SK-N-SH (cell line): ENCODE results near the gene SON. TPM values are rescaled to one million over a fixed set of nuclear protein-coding genes. Genes with fewer than 3 reads are reported as not detected.

Source experiments
- CTCF ChIA-PET: fragments of 300-600, 350-600 bp; formaldehyde crosslinking; extraction: SDS; loops from one replicate; lab custom pipeline; 2021; lab: Yijun Ruan, JAX
- POLR2A ChIA-PET: fragments of 350-600 bp; sonication (Branson Sonifier 250); formaldehyde crosslinking; extraction: SDS; loops from one replicate; lab custom pipeline; 2020; ENCODE audit warnings: antibody characterized with exemption, inconsistent platforms; lab: Yijun Ruan, JAX
- DNase-seq: peaks from one replicate; pipeline ENCODE4 v3.0.0; 2012
- H2AFZ ChIP-seq: fragments of 200-600 bp; sonication (generic); 2 replicates; pipeline ENCODE4 v1.8.1; 2016; ENCODE audit warnings: antibody characterized with exemption, mild to moderate bottlenecking, low read depth
- H3F3A ChIP-seq: fragments of 200-600 bp; sonication (generic); replicated peaks from 2 replicates; pipeline ENCODE3; 2016; ENCODE audit warnings: antibody characterized with exemption, mild to moderate bottlenecking; ENCODE audit not compliant: insufficient read depth
- H3K27ac ChIP-seq, 2 experiments: fragments of 200-500 bp in 1 of 2; fragments of 200-600 bp in 1 of 2; sonication (Bioruptor generic) in 1 of 2; sonication (generic), shearing (Covaris generic) in 1 of 2; 2 replicates each; pipeline versions ENCODE4 v1.5.1 to v1.6.1; 2014 to 2016; ENCODE audit warnings: low read depth in 2 of 2, inconsistent platforms in 1 of 2, low read length in 1 of 2, mild to moderate bottlenecking in 1 of 2, mixed read lengths in 1 of 2
- H3K27me3 ChIP-seq: fragments of 200-600 bp; sonication (generic), shearing (Covaris generic); 2 replicates; pipeline ENCODE4 v1.6.1; 2016; ENCODE audit warnings: mixed run types; ENCODE audit not compliant: insufficient read depth
- H3K36me3 ChIP-seq, 2 experiments: fragments of 200-500 bp in 1 of 2; fragments of 200-600 bp in 1 of 2; sonication (Bioruptor generic) in 1 of 2; sonication (generic) in 1 of 2; replicated peaks in 1 of 2; 2 replicates each; pipeline versions ENCODE3 to v1.5.1; 2014 to 2016; ENCODE audit warnings: low read length in 1 of 2, mild to moderate bottlenecking in 1 of 2; ENCODE audit not compliant: insufficient read depth in 2 of 2, control insufficient read depth in 1 of 2
- H3K4me1 ChIP-seq, 2 experiments: fragments of 200-500 bp in 1 of 2; fragments of 200-600 bp in 1 of 2; sonication (Bioruptor generic) in 1 of 2; sonication (generic), shearing (Covaris generic) in 1 of 2; 2 replicates each; pipeline versions ENCODE4 v1.5.1 to v1.6.1; 2014 to 2016; ENCODE audit warnings: low read depth in 1 of 2, low read length in 1 of 2, mixed run types in 1 of 2; ENCODE audit not compliant: insufficient read depth in 2 of 2, control insufficient read depth in 1 of 2
- H3K4me2 ChIP-seq: fragments of 200-600 bp; sonication (generic), shearing (Covaris generic); 2 replicates; pipeline ENCODE4 v1.6.1; 2017; ENCODE audit warnings: mixed run types
- H3K4me3 ChIP-seq, 2 experiments: fragments of 200-500 bp in 1 of 2; fragments of 200-600 bp in 1 of 2; sonication (Bioruptor generic) in 1 of 2; sonication (generic), shearing (Covaris generic) in 1 of 2; 2 replicates each; pipeline versions ENCODE4 v1.5.1 to v1.8.1; 2014 to 2016; ENCODE audit warnings: low read depth in 2 of 2, inconsistent platforms in 1 of 2, low read length in 1 of 2, mild to moderate bottlenecking in 1 of 2, mixed read lengths in 1 of 2, moderate library complexity in 1 of 2
- H3K79me2 ChIP-seq: fragments of 200-600 bp; sonication (generic); 2 replicates; pipeline ENCODE4 v1.8.1; 2017; ENCODE audit warnings: mild to moderate bottlenecking; ENCODE audit not compliant: insufficient read depth
- H3K9ac ChIP-seq: fragments of 200-600 bp; sonication (generic); 2 replicates; pipeline ENCODE4 v1.6.1; 2017; ENCODE audit warnings: mixed run types
- H3K9me2 ChIP-seq: fragments of 200-600 bp; sonication (generic); 2 replicates; pipeline ENCODE4 v1.6.1; 2017; ENCODE audit warnings: mixed run types
- H3K9me3 ChIP-seq: fragments of 200-600 bp; sonication (generic); 2 replicates; pipeline ENCODE4 v1.6.1; 2017; ENCODE audit warnings: mixed run types, mild to moderate bottlenecking, moderate library complexity
- H4K20me1 ChIP-seq: fragments of 200-600 bp; sonication (generic); 2 replicates; pipeline ENCODE4 v1.6.1; 2017; ENCODE audit warnings: mild to moderate bottlenecking, mixed run types; ENCODE audit not compliant: insufficient read depth
- CHD2 ChIP-seq: fragments of 150-350 bp; IDR thresholded peaks from 2 replicates; pipeline ENCODE4 v1.6.1; 2018; ENCODE audit warnings: low read length; ENCODE audit not compliant: partially characterized antibody
- EZH2phosphoT487 ChIP-seq: fragments of 200-600 bp; sonication (generic); IDR thresholded peaks from 2 replicates; pipeline ENCODE4 v1.6.1; 2017; ENCODE audit warnings: low read depth, mixed run types, mild to moderate bottlenecking, antibody characterized with exemption, moderate library complexity, borderline replicate concordance
- FOSL2 ChIP-seq: IDR thresholded peaks from 2 replicates; pipeline ENCODE4 v1.4.0; 2012; ENCODE audit warnings: low read depth, mild to moderate bottlenecking, moderate library complexity, borderline replicate concordance
- FOXJ3 ChIP-seq: sonication (generic); formaldehyde crosslinking; IDR thresholded peaks from 2 replicates; pipeline ENCODE4 v1.5.1; 2020; ENCODE audit warnings: mild to moderate bottlenecking, missing genetic modification reagents
- GATA2 ChIP-seq: sonication (generic); formaldehyde crosslinking; IDR thresholded peaks from 2 replicates; pipeline ENCODE4 v1.5.0; 2020; ENCODE audit warnings: mild to moderate bottlenecking, missing genetic modification reagents
- NFIC ChIP-seq: IDR thresholded peaks from 2 replicates; pipeline ENCODE4 v1.4.0; 2012; ENCODE audit warnings: borderline replicate concordance
- POLR2AphosphoS5 ChIP-seq: IDR thresholded peaks from 2 replicates; pipeline ENCODE4 v1.6.1; 2012; ENCODE audit warnings: low read depth, low read length
- RCOR1 ChIP-seq: fragments of 150-350 bp; IDR thresholded peaks from 2 replicates; pipeline ENCODE4 v1.6.1; 2017; ENCODE audit warnings: antibody characterized with exemption, low read length
- REST ChIP-seq: IDR thresholded peaks from 2 replicates; pipeline ENCODE4 v1.6.1; 2012; ENCODE audit warnings: mild to moderate bottlenecking, low read depth, low read length, moderate library complexity
- SIN3A ChIP-seq: IDR thresholded peaks from 2 replicates; pipeline ENCODE4 v1.6.1; 2012; ENCODE audit warnings: low read depth, mild to moderate bottlenecking, low read length, moderate library complexity, borderline replicate concordance
- TAF1 ChIP-seq: IDR thresholded peaks from 2 replicates; pipeline ENCODE4 v1.6.1; 2012; ENCODE audit warnings: low read depth, mild to moderate bottlenecking, low read length, moderate library complexity, borderline replicate concordance
- USF1 ChIP-seq: IDR thresholded peaks from 2 replicates; pipeline ENCODE4 v1.4.0; 2012; ENCODE audit warnings: low read depth, borderline replicate concordance
- USF2 ChIP-seq: fragments of 150-350 bp; IDR thresholded peaks from 2 replicates; pipeline ENCODE4 v1.6.1; 2017; ENCODE audit warnings: antibody characterized with exemption, low read length, low read depth, borderline replicate concordance
- YY1 ChIP-seq: IDR thresholded peaks from 2 replicates; pipeline ENCODE4 v1.4.0; 2012; ENCODE audit warnings: low read depth, mild to moderate bottlenecking
- ZBTB33 ChIP-seq: IDR thresholded peaks from 2 replicates; pipeline ENCODE4 v1.4.0; 2012; ENCODE audit warnings: low read depth, borderline replicate concordance
- WGBS: methylation state at CpG from one replicate; pipeline ENCODE4 v1.1.6; 2017; ENCODE audit warnings: low lambda C conversion rate; 5-methylcytosine and 5-hydroxymethylcytosine counted together
- polyA plus RNA-seq, 3 experiments: library from polyadenylated mRNA; depleted of rRNA; stranded (reverse); fragments of >200 nt; gene quantifications; 2 replicates each; pipeline ENCODE4 v1.2.3, GENCODE V29; 2012

The SON gene
- polyA plus RNA-seq, 1 of the 3 experiments (the other 2 are of a cell fraction) = 45.9 TPM

GRCh38 chr21:33569991-33570390 is 27.2 kb downstream of the SON start:
- Histone ChIP-seq H2AFZ (no peak overlapping the region), H3K79me2 (peaks cover 85% of the 10 kb centered on the region), H3K4me2 (no peak overlapping the region), H3K27me3 (no peaks in the 10 kb centered on the region), H3K4me3 (no peak overlapping the region), H3K9ac (no peak overlapping the region), H3K9me3 (no peaks in the 10 kb centered on the region), H3K4me1 (no peaks in the 10 kb centered on the region; a peak in 1 of 4 replicates), H3F3A (peaks cover 37% of the 10 kb centered on the region), H3K36me3 (peaks cover 94 to 97% of the 10 kb centered on the region in 2 experiments), H3K9me2 (no peaks in the 10 kb centered on the region), H3K27ac (no peak overlapping the region), H4K20me1 (peaks cover 16% of the 10 kb centered on the region)
- CTCF ChIA-PET = interaction anchor here (0.9 to 2.9 kb wide), 2 partner anchors 12 to 36 kb away, joined by 4 to 17 read pairs; no protein-coding TSS in a partner anchor
- WGBS = 96% methylated on average over 5 of the region's 5 CpGs
- no peak for DNase-seq
- no peak for TF ChIP-seq USF2
- TF ChIP-seq EZH2phosphoT487 = no peak
- no peak for TF ChIP-seq RCOR1
- no peak for TF ChIP-seq FOXJ3
- no peak for TF ChIP-seq REST
- no peak for TF ChIP-seq USF1
- no peak for TF ChIP-seq ZBTB33
- POLR2A ChIA-PET = no interaction called here

- Histone ChIP-seq H3K36me3 (peaks cover 94 to 97% of the 10 kb centered on the region in 2 experiments), H3K27me3 (no peaks in the 10 kb centered on the region), H3K27ac (no peak overlapping the region), H3K4me1 (no peaks in the 10 kb centered on the region; a peak in 1 of 4 replicates), H3K4me3 (no peak overlapping the region)
- CTCF ChIA-PET = interaction anchor here (2.9 kb wide), 1 partner anchor 33 kb away, joined by 17 read pairs; no protein-coding TSS in a partner anchor
- TF ChIP-seq SIN3A (no peak), POLR2AphosphoS5 (no peak), NFIC (no peak), FOSL2 (no peak), REST (no peak), TAF1 (no peak), CHD2 (no peak), YY1 (no peak), GATA2 (CRISPR knock-in tag) (no peak)
- TF ChIP-seq, all 33 proteins: peak for 0
- no peaks in the 10 kb centered on the region for H3K9me3 ChIP-seq
- POLR2A ChIA-PET = no interaction called here
- peaks cover 16% of the 10 kb centered on the region for H4K20me1 ChIP-seq
- no peak for DNase-seq
- 88% methylated on average over 3 of the region's 3 CpGs for WGBS
- H3F3A ChIP-seq = peaks cover 44% of the 10 kb centered on the region
- no peak overlapping the region for H3K9ac ChIP-seq
- H3K9me2 ChIP-seq = no peaks in the 10 kb centered on the region
- peaks cover 64% of the 10 kb centered on the region; the same call in 1 of the 2 replicates for H3K79me2 ChIP-seq
- no peak overlapping the region for H3K4me2 ChIP-seq
- H2AFZ ChIP-seq = no peak overlapping the region
These were observed 29.5 kb downstream of the SON start for GRCh38 chr21:33572350-33572749.
